ENCODE data around the gene ASB13. TPM values are rescaled to one million over a fixed set of nuclear protein-coding genes. Genes with fewer than 3 reads are reported as not detected.

Gene ASB13
- total RNA-seq, 1 donor from 2014 or later, result 9.0 TPM

GRCh38 chr10:5649746-5650145, 16.6 kb downstream of the ASB13 start:
- intact Hi-C loops (cut with micrococcal nuclease), result no loop called here

GRCh38 chr10:5648494-5649457, 17.6 kb downstream of the ASB13 start:
- intact Hi-C loops (cut with micrococcal nuclease), result no loop called here

DNA sequence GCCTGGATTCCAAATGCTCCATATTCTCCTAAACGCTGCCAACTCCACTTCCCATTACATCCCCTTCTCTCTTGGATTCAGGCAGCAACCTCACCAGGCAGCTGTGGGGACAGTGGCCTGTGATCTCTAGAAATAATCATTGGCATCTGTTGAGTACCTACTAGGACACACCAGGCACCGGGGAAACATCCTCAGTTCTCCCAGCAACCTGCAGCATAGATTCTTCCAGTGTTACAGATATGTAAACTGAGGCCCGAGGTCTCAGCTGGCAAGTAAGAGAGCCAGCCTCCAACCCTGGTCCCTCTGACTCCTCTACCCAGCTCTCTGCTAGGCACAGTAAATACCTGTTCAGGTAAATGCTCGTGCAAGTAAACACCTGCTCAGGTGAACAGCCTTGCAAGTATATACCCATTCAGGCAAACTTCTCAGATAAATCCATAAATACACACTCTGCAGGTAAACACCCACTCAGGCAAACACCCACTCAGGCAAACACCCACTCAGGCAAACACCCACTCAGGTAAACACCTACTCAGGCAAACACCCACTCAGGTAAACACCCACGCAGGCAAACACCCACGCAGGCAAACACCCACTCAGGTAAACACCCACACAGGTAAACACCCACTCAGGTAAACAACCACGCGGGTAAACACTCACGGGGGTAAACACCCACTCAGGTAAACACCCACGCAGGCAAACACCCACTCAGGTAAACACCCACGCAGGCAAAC, 18.7 kb downstream of the ASB13 start:
- intact Hi-C loops (cut with micrococcal nuclease), result no loop called here

DNA sequence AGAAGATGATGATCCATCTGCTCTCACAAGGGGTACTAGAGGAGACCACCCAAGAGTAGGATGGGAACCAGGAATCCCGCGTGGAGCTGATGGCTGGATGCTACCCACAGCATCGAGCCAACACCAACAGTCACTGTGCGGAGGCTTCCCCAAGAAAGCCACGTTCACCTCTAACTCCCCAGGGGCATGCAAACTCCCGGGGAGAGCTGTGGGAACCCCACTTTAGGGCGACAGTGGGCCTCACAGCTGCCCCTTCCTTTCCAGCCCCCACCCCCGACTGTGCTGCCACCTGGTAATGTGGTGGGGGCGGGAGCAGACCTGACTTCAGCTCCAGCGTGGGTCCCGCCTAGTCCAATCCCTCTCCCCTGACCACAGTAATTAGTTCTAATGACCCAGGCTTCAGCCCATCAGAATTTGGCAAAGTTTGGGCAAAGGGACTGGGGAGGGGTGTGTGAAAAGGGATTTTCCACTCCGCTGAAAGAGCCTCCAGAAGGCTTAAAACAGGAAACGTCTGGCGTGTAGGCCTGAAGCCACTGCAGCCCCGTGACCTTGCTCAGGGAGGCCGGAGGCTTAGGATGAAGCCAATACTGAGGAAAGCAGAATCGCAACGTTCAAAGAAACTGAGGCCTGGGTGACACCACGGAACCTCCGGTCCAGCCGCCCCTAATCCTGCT, 20.3 kb downstream of the ASB13 start:
- intact Hi-C loops (cut with micrococcal nuclease), result no loop called here

GRCh38 chr10:5645375-5645774, 21.0 kb downstream of the ASB13 start:
- intact Hi-C loops (cut with micrococcal nuclease), result no loop called here

GRCh38 chr10:5644930-5645329, 21.5 kb downstream of the ASB13 start:
- intact Hi-C loops (cut with micrococcal nuclease), result no loop called here

GRCh38 chr10:5643346-5644067, 22.9 kb downstream of the ASB13 start:
- intact Hi-C loops (cut with micrococcal nuclease), result no loop called here

DNA sequence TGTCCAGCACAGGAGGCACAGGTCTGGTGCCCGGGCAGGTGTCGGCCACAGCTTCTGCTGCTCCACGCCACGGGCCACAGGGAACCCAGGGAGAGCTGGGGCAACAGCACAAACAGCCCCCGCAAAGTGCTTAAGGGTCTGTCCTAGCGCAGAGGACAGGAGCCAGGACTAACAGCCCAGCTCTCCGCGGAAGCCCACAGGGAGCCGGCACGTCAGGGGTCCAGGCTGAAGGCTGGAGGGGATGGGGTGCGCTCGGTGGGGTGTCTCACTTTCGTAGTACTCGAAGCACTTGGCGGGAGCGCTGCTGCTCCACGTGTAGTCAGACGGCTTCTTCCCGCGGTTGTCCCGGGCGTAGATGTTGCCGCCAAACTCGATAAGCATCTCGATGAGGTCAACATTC, 24.9 kb downstream of the ASB13 start:
- intact Hi-C loops (cut with micrococcal nuclease), result no loop called here

DNA sequence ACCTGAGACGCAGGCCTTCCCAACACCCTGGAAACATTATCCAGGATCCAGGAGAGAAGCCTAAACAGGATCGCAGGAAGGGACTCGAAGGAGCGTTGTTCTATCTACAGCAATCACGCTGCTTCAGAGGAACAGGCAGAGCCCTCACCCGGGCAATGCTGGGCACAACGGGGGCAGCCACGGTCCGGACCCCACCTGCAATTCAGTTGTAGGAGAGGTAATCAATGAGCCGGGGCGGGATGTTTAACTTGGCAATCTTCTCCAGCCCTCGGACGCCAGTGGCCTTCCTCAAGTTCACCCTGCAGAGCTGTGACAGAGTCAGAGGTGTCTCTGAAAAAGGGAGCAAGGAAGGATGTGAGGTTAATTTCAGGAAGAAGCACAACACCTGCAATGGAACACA, 25.9 kb downstream of the ASB13 start:
- intact Hi-C loops (cut with micrococcal nuclease), result no loop called here

- intact Hi-C loops (cut with micrococcal nuclease), result no loop called here
Measured at GRCh38 chr10:5640036-5640435, 26.4 kb downstream of the ASB13 start.

GRCh38 chr10:5639066-5639465, 27.3 kb downstream of the ASB13 start:
- intact Hi-C loops (cut with micrococcal nuclease), result no loop called here

DNA sequence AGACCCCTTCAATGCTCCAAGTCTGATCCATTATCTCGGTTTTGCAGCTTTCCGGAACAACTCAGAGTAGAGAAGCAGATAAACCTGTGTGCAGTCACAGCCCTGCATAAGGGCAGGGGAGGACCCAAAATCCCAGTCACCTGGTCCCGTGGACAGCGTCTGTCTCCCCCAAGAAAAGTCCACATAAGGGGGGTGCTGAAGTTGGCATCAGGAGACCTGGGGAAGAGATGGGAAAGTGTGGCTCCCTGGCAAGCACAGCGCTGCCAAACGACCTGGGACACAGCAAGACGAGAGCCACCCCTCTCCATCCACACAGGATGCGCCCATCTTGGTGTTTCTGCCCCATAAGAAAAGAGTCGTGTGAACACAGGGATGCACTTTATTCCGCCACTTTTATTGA, 27.9 kb downstream of the ASB13 start:
- intact Hi-C loops (cut with micrococcal nuclease), result no loop called here

GRCh38 chr10:5634918-5635317, 31.5 kb downstream of the ASB13 start:
- intact Hi-C loops (cut with micrococcal nuclease), result no loop called here

GRCh38 chr10:5633166-5633749, 33.1 kb downstream of the ASB13 start:
- intact Hi-C loops (cut with micrococcal nuclease), result no loop called here

DNA sequence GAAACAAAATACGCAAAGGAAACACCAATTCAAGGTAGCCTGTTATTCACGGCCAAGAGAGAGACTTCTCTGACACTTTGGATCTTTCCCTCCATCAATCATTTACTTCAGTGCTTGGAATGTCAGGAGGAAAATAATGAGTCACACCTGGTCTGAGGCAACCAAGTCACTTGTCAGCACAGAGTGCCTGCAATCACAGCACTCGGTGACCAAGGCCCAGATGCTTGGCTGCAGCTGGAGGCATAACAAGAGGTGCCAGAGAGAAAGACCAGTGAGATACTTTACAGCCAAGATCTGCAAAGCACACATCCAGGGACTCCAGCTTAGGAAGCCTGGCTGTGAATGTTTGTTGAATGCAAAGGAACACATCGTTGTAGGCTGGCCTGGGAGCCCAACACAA, 33.9 kb downstream of the ASB13 start:
- intact Hi-C loops (cut with micrococcal nuclease), result no loop called here

DNA sequence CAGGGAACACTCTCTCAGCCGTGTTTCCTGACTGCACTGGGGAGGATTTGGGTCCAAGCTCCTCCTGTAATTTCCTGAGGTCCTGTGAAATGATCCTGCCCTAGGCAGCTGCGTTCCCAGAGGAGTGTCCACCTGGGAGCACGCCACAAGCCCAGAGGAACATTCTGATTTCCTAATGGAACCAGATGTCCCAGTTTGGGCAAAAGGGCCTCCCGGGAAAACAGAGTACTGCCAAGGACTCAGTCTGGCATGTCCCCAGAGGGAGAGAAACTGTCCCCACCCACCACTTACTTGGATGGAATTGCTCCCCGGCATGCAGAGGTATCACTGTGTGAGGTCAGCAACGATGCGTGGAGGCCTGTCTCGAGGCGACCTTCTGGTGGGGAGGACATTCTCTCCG, 34.5 kb downstream of the ASB13 start:
- intact Hi-C loops (cut with micrococcal nuclease), result no loop called here

DNA sequence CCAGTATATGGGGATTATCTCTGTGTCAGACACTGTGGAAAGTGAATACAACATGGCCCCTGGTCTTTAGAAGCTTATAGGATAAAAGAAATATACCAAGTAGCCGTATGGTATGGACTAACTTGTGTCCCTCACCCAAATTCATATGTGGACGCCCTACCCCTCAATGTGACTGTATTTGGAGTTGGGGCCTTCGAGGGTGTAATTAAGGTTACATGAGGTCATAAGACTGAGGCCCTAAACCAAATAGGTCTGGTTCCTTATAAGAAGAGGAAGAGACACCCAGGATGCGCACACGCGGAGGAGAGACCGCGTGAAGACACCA, 36.3 kb downstream of the ASB13 start:
- intact Hi-C loops (cut with micrococcal nuclease), result loop anchor here (1.0 kb wide), 1 partner anchor 243 kb away; no protein-coding TSS in a partner anchor

- intact Hi-C loops (cut with micrococcal nuclease), result loop anchor here (1.0 to 10.0 kb wide), 2 partner anchors 244 to 785 kb away; no protein-coding TSS in a partner anchor
Measured at GRCh38 chr10:5629303-5630111, 36.9 kb downstream of the ASB13 start.

- intact Hi-C loops (cut with micrococcal nuclease), result loop anchor here (10.0 kb wide), 1 partner anchor 784 kb away; no protein-coding TSS in a partner anchor
Measured at GRCh38 chr10:5628451-5629302, 37.7 kb downstream of the ASB13 start.

Measured in T-helper 2 cell treated with Interferon-gamma antibody and Interleukin-4, amounts not matched to agents 100 ng/mL and 5 ng/mL, for 36 hours (primary cell).